ENCODE measurements around the gene OSR1.
"Not testable (repeated sequence)": the region's sequence is repeated elsewhere in the genome, so short reads cannot be mapped to it uniquely, and the experiment has no call there.

OSR1 gene

DNA sequence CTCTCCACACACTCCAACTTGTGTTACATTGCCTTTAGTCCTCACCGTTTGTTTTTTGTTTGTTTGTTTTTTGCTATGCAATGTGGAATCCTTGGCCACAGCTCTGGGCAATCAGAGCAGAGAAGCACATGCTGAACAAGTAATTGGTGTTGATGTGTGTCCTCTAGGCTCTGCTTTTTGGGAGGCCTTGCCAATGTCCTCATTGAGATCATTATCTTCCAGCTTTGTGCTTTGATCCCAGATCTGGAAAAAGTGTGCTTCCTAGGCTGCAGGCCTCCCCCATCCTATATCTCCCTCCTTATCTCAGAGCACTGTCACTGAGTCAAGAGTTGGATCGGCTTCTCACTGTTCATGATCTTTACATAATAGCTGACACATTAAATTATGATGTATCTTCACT lies 25.9 kb downstream of the OSR1 start:
- DNase-seq (ENCODE audit: low read depth in 2 of 2): no peak

DNA sequence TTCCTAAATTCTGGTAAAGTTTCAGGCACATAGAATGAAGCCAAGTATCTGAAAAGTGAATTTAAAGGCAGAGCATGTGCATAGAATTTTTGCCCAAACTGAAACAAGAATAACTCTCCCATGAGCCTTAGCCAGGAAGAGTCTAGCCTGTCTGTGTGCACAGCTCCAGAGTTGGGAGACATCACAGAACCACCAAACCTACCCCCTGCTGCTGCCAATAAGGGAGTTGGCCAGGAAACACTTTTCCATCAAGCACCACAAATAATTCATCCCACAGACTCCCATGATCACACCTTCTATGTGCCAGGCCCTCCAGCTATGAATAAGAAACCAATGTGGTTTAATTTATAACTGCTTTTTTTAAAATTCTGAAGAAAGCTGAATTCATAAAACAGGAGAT lies 27.0 kb downstream of the OSR1 start:
- no peak for DNase-seq (ENCODE audit: low read depth in 2 of 2)

DNA sequence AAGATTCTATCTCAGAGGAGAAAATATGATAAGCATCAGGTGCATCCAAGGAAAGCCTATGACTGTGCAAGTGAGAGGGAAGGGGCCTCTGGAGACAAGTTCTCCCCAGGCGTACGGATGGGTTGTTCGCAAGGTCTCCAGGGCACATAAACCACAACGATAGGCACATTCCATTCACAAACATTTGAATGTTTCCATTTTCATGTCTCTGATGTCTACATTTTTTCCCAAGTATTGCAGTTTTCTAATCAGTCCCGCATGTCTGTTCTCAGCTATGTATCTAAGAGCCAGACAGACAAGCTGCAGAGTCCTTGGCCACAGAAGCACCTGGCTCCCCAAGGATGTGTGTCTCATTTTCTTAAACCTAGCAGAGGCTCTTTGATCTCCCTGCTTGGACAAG lies 28.0 kb downstream of the OSR1 start:
- no peak for DNase-seq (ENCODE audit: low read depth in 2 of 2)

DNA sequence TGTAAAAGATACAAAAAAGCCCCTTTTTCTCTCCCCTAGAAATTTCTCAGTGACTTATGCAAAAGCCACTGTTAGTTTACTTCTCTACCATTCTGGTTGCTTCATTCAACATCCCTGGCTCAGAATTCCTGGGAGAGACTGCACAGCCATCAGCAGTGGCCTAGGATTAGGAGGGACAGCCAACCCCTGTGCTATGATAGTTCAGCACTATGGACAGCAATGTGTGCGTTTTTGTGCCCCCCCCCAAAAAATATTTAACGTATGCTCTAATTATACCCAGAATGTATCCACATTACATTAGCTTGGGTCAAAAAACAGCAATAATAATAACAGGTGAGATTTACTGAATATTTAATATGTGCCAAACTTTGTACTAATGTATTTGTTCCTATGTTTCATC lies 29.0 kb downstream of the OSR1 start:
- DNase-seq (ENCODE audit: low read depth in 2 of 2): no peak

DNA sequence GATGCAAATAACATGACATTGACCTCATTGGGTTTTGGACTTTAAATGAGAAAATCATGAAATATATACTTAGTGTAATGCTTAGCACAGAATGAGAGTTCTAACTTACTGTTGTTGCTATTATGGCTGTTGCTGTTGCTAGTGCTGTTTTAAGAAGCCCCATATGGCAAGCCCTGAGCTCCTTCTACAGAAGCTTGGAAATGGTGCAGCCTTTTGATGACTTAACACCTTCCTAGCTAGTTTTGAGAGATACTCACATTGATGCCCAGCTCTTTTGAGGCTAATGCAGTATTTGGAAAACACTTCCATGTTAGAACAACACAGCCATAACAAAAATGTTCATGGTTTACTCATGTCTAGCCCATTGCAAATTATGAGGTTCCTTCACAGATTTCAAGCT lies 30.9 kb downstream of the OSR1 start:
- DNase-seq (ENCODE audit: low read depth in 2 of 2): no peak

DNA sequence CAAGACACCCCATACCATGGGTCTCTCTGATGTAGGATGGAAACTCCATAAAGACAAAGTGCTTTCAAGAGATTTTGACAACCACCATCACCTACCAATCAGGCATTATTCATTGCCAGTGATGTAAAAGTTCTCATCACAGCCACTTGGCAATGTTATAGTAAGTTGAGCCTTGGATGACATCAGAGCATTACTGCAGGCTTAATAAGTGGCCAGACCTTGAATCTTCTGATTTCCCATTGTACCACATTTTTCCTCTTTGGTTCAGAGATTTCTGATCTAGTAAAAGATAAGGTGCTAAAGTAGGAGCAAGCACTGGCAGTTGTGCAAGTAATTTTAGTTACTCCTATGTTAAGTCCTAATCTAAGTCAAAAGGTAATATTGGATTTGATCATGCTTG lies 36.5 kb downstream of the OSR1 start:
- no peak for DNase-seq (ENCODE audit: low read depth in 2 of 2)

DNA sequence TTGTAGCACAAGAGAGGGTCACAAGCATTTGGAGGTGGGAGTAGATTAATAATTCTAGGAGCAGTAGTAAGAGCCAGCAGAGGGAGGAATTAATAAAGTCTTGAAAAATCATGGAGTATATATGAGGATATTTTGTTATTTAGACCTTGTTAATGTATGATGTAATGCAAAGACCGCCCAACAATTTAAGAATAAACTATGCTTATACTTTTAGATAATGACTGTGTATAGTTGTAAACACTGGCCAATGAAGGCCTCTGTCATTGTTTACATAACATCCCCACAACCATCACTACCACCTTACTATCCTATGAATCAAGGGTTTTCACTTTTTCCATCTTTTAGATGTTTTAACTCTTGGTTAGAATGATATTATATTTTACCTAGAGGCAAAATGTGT lies 37.6 kb downstream of the OSR1 start:
- no peak for DNase-seq (ENCODE audit: low read depth in 2 of 2)

DNA sequence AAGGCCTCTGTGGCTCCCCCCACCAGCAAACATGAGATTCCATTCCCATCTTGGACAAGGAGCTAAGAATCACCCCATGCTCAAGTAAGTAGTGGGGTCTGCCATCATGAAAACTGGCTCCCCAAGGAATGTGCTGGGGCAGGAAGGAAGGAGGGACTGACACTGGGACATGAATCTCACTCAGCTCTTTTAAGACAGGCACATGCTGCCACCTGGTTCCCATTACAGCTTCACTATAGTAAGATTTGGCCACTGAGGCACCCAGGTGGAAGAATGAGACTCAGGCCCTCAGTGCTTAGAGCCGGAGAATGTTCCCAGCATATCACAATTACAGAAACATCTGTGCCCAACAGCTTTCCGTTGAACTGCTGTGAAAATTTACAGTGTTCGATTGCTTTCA lies 38.7 kb downstream of the OSR1 start:
- no peak for DNase-seq (ENCODE audit: low read depth in 2 of 2)

DNA sequence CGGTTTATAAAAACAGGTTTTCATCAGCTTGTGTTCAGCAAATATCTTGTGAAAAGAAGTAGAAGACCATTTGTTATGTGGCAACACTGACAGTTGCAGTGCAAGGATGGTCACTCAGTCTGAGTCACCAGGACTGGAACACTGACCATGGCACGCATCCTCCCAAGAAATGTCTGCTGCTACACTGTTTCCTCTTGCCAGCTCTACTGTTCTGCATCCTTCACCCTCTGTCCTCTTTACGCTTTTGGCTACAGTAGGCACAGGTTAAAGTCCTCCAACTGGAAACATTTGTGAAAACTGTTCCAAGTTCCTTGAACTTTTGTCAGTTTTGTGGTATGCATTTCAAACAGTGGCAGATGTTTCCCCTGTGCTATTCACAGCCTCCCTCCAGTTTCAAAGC lies 39.4 kb downstream of the OSR1 start:
- no peak for DNase-seq (ENCODE audit: low read depth in 2 of 2)

DNA sequence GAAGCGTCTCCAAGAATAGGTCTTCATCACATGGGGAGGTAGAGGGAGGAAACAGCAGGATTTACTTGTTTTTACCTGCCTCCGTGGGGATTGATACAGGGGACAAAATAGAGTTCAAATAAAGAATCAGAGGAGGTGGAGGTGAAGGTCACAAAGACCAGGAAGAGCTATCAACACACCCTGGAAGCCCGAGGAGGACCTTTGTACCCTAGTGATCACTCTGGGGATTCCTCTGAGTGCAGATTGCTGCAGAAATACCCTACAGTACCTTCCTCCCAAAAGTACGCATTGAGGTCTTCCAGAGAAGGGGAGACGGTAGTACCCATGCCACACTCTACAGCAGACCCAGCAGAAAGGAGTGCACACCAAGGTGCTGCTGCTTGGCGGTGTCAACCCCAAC lies 44.9 kb downstream of the OSR1 start:
- no peak for DNase-seq (ENCODE audit: low read depth in 2 of 2)

DNA sequence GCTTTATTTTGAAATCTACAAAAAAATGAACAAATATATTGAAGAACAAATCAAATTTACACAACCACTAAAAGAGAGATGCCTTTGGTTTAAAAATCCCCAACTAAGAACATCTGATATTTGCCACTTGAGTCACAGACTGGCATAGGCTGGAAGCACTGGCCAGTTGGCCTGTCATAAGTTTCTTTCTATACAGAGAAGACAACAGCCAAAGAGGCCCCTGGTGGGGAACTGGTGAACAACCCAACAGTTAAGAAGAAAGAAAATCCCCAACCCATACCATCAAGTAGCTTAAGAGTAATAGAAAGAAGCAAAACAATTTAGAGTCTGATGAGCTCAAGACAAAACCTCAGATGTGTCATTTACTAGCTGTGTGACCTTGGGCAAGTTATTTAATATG lies 45.5 kb downstream of the OSR1 start:
- no peak for DNase-seq (ENCODE audit: low read depth in 2 of 2)

DNA sequence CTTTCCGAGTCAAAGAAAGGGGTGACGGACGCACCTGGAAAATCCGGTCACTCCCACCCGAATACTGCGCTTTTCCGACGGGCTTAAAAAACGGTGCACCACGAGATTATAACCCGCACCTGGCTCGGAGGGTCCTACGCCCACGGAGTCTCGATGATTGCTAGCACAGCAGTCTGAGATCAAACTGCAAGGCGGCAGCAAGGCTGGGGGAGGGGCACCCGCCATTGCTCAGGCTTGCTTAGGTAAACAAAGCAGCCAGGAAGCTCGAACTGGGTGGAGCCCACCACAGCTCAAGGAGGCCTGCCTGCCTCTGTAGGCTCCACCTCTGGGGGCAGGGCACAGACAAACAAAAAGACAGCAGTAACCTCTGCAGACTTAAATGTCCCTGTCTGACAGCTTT lies 52.4 kb downstream of the OSR1 start:
- DNase-seq (ENCODE audit: low read depth in 2 of 2): not testable (repeated sequence)

DNA sequence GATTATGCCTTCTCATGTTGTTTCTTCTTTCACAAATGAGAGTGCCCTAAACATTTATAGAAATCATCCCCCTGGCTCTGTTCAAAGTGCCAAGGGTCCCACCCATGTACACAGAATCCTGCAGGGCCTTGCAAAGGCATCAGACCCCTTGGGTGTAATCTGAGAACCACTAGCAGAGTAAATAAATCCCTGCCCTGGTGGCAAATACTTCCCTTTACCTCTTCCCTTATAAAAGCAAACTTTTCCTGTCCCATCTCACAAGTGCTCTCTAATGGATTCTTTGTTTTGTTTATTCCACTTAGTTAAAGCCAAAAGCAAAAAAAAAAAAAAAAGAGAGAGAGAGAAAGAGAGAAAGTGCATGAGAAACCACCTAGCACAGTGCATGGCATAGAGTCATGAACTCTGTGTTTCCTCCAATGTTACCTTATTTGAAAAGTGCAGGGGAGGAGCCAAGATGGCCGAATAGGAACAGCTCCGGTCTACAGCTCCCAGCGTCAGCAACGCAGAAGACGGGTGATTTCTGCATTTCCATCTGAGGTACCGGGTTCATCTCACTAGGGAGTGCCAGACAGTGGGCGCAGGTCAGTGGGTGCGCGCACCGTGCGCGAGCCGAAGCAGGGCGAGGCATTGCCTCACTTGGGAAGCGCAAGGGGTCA lies 52.9 kb downstream of the OSR1 start:
- DNase-seq (ENCODE audit: low read depth in 2 of 2): not testable (repeated sequence)

DNA sequence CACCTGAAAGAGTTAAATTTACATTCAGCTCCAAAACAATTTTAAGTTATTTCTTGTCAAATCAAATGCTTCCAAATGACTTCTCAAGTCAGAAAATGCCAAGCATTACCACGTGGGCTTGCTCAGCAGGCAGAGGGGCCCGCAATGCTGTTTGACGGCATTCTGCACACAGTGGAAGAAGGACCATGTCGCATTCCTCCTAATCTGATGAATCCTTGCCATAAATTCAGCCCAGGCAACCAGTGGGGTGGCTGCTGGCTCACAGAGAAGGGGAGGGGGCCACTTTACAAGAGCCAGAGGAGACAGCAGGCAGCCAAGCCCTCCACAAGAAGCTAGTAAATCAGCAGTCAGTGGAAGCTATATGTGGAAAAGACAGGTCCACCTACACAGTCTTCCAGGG lies 56.7 kb downstream of the OSR1 start:
- DNase-seq (ENCODE audit: low read depth in 2 of 2): no peak
